Stimulated activated CD4-positive, alpha-beta T cell treated with anti-CD3 and anti-CD28 coated beads, Interleukin-4, amount 100 ng/mL, for 48 hours (primary cell): ENCODE measurements around the gene MRPL1.
"Not testable (repeated sequence)": the region's sequence is repeated elsewhere in the genome, so short reads cannot be mapped to it uniquely, and the experiment has no call there.

ENCODE experiments used
- DNase-seq, 2 donors: peaks; one replicate each; pipeline ENCODE4 v3.0.0-alpha.2; 2020; ENCODE audit warnings: low read depth in 2 of 2

Gene MRPL1

GRCh38 chr4:77982900-77983540 is 120.4 kb downstream of the MRPL1 start:
- not testable (repeated sequence) for DNase-seq

GRCh38 chr4:77983612-77984311 is 121.1 kb downstream of the MRPL1 start:
- DNase-seq: not testable (repeated sequence)

- no peak for DNase-seq
Measured at GRCh38 chr4:77989968-77990367, 127.3 kb downstream of the MRPL1 start.

- no peak for DNase-seq
Measured at GRCh38 chr4:77990456-77990855, 127.8 kb downstream of the MRPL1 start.

GRCh38 chr4:77990904-77991358 is 128.3 kb downstream of the MRPL1 start:
- DNase-seq: no peak

GRCh38 chr4:77992581-77992980 is 130.0 kb downstream of the MRPL1 start:
- no peak for DNase-seq

- DNase-seq: no peak
Measured at GRCh38 chr4:77994194-77994721, 131.6 kb downstream of the MRPL1 start.

- no peak for DNase-seq
Measured at GRCh38 chr4:77996076-77996475, 133.4 kb downstream of the MRPL1 start.

- no peak for DNase-seq
Measured at GRCh38 chr4:78001531-78001930, 138.9 kb downstream of the MRPL1 start.

GRCh38 chr4:78002260-78002659 is 139.6 kb downstream of the MRPL1 start:
- no peak for DNase-seq
